ENCODE data around the gene RHOBTB1.

The RHOBTB1 gene

GRCh38 chr10:60856405-60856804, 87.6 kb downstream of the RHOBTB1 start:
- H3K23ac ChIP-seq (ENCODE audit: low read depth, low read length, poor library complexity), result no peak overlapping the region
- no peak overlapping the region for H3K9ac ChIP-seq (ENCODE audit: low read depth, low read length, poor library complexity)
- DNase-seq (ENCODE audit: low spot score), result no peak
- H3K4me1 ChIP-seq (ENCODE audit: control insufficient read depth in 2 of 2, insufficient read depth in 1 of 2, low read depth in 1 of 2, low read length in 2 of 2), result peaks cover 0 to 24% of the 10 kb centered on the region in 2 donors
- no peaks in the 10 kb centered on the region for H3K79me1 ChIP-seq (ENCODE audit: low read depth, low read length)
- no peak overlapping the region for H2BK5ac ChIP-seq (ENCODE audit: low read length)
- H2BK15ac ChIP-seq (ENCODE audit: low read length), result no peak overlapping the region
- H2AK5ac ChIP-seq (ENCODE audit: low read depth, low read length), result no peak overlapping the region
- no peaks in the 10 kb centered on the region for H3K27me3 ChIP-seq (ENCODE audit: control insufficient read depth in 3 of 3, insufficient read depth in 3 of 3, low read depth in 1 of 3, low read length in 3 of 3)
- no peak overlapping the region for H3K14ac ChIP-seq (ENCODE audit: low read length)
- no peak overlapping the region for H3K27ac ChIP-seq (replicated peaks; ENCODE audit: low read length)
- no peak overlapping the region for H3K4me2 ChIP-seq (ENCODE audit: insufficient read depth, low read length, poor library complexity, severe bottlenecking)
- no peak overlapping the region for H2AFZ ChIP-seq (ENCODE audit: low read length)
- H4K91ac ChIP-seq (ENCODE audit: low read depth, low read length, poor library complexity), result no peak overlapping the region
- no CpG with 5 or more reads among the region's 2 CpGs for WGBS, 2 donors (ENCODE audit: extremely low coverage in 2 of 2, insufficient read length in 2 of 2, insufficient replicate concordance in 1 of 2)
- no peak overlapping the region for H3K4me3 ChIP-seq (ENCODE audit: low read length in 2 of 2)
- H3K18ac ChIP-seq (ENCODE audit: low read length), result no peak overlapping the region
- no peaks in the 10 kb centered on the region for H3K36me3 ChIP-seq (replicated peaks in 1 of 2; ENCODE audit: control insufficient read depth in 2 of 2, insufficient read depth in 2 of 2, low read length in 2 of 2)
- no peak overlapping the region for H3K4ac ChIP-seq (ENCODE audit: low read length)
- no peak overlapping the region for H2BK12ac ChIP-seq (ENCODE audit: low read length)
- H4K8ac ChIP-seq (ENCODE audit: low read depth, low read length), result no peak overlapping the region
- H3K9me3 ChIP-seq (replicated peaks in 1 of 2; ENCODE audit: control insufficient read depth in 2 of 2, insufficient read depth in 1 of 2, low read depth in 1 of 2, low read length in 2 of 2), result peaks cover 0 to 3% of the 10 kb centered on the region in 2 donors
- no peak overlapping the region for H2BK120ac ChIP-seq (ENCODE audit: low read depth, low read length)

DNA sequence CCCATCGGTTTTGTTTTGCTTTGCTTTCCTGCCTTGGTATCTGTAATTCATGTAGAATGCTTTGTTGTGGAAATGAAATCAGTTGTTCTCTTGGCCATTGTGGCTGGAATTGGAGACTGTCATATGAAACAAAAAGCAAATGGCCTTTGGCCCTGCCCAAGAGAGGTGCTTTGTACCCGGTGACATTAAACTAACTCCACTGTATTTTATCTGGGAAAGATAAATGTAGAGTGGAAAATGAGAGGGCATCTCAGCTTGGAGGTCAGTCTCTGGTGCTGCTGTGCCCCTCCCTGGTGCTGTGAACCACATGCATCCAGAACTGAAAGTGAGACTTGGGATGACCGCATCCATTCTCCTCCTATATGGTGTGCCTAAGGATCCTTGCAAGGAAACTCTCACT, 90.3 kb downstream of the RHOBTB1 start:
- H2BK120ac ChIP-seq (ENCODE audit: low read depth, low read length), result no peak overlapping the region
- H3K9me3 ChIP-seq (replicated peaks in 1 of 2; ENCODE audit: control insufficient read depth in 2 of 2, insufficient read depth in 1 of 2, low read depth in 1 of 2, low read length in 2 of 2), result peaks cover 0 to 12% of the 10 kb centered on the region in 2 donors
- no peak overlapping the region for H3K18ac ChIP-seq (ENCODE audit: low read length)
- no peak overlapping the region for H4K91ac ChIP-seq (ENCODE audit: low read depth, low read length, poor library complexity)
- no peak overlapping the region for H4K8ac ChIP-seq (ENCODE audit: low read depth, low read length)
- no CpG with 5 or more reads among the region's 3 CpGs for WGBS, 2 donors (ENCODE audit: extremely low coverage in 2 of 2, insufficient read length in 2 of 2, insufficient replicate concordance in 1 of 2)
- H3K4ac ChIP-seq (ENCODE audit: low read length), result no peak overlapping the region
- no peak overlapping the region for H2BK12ac ChIP-seq (ENCODE audit: low read length)
- H3K27me3 ChIP-seq (ENCODE audit: control insufficient read depth in 3 of 3, insufficient read depth in 3 of 3, low read depth in 1 of 3, low read length in 3 of 3), result no peaks in the 10 kb centered on the region
- no peak for DNase-seq (ENCODE audit: low spot score)
- no peak overlapping the region for H2AK5ac ChIP-seq (ENCODE audit: low read depth, low read length)
- H3K4me3 ChIP-seq (ENCODE audit: low read length in 2 of 2), result no peak overlapping the region
- no peaks in the 10 kb centered on the region for H3K36me3 ChIP-seq (replicated peaks in 1 of 2; ENCODE audit: control insufficient read depth in 2 of 2, insufficient read depth in 2 of 2, low read length in 2 of 2)
- no peak overlapping the region for H2BK5ac ChIP-seq (ENCODE audit: low read length)
- no peak overlapping the region for H3K14ac ChIP-seq (ENCODE audit: low read length)
- H2BK15ac ChIP-seq (ENCODE audit: low read length), result no peak overlapping the region
- no peak overlapping the region for H3K27ac ChIP-seq (replicated peaks; ENCODE audit: low read length)
- H3K4me2 ChIP-seq (ENCODE audit: insufficient read depth, low read length, poor library complexity, severe bottlenecking), result no peak overlapping the region
- no peak overlapping the region for H3K23ac ChIP-seq (ENCODE audit: low read depth, low read length, poor library complexity)
- H2AFZ ChIP-seq (ENCODE audit: low read length), result no peak overlapping the region
- peaks cover 0 to 24% of the 10 kb centered on the region in 2 donors for H3K4me1 ChIP-seq (ENCODE audit: control insufficient read depth in 2 of 2, insufficient read depth in 1 of 2, low read depth in 1 of 2, low read length in 2 of 2)
- H3K79me1 ChIP-seq (ENCODE audit: low read depth, low read length), result no peaks in the 10 kb centered on the region
- no peak overlapping the region for H3K9ac ChIP-seq (ENCODE audit: low read depth, low read length, poor library complexity)

DNA sequence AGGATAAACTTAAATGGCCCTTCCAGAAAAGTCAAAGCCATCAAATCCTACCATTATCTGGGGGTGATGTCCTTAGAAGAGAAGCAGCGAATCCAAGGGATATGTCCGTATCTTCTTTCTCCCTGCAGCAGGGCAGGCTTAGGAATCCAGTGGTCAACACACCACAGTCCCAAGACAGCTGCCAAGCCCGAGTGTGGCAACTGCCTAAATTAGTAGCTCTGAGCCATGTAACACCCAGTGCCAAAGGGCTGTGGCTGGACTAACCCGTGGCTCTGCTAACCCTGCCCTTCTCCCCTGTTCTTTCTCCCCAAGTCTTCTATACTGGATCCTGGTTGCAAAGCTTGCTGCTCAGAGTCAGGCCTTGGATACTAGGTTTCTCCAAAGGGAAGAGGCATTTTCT, 90.9 kb downstream of the RHOBTB1 start:
- H3K9ac ChIP-seq (ENCODE audit: low read depth, low read length, poor library complexity), result no peak overlapping the region
- H3K14ac ChIP-seq (ENCODE audit: low read length), result no peak overlapping the region
- H2AK5ac ChIP-seq (ENCODE audit: low read depth, low read length), result no peak overlapping the region
- H3K4me2 ChIP-seq (ENCODE audit: insufficient read depth, low read length, poor library complexity, severe bottlenecking), result no peak overlapping the region
- H2BK120ac ChIP-seq (ENCODE audit: low read depth, low read length), result no peak overlapping the region
- H3K4me3 ChIP-seq (ENCODE audit: low read length in 2 of 2), result no peak overlapping the region
- H3K4ac ChIP-seq (ENCODE audit: low read length), result no peak overlapping the region
- H3K4me1 ChIP-seq (ENCODE audit: control insufficient read depth in 2 of 2, insufficient read depth in 1 of 2, low read depth in 1 of 2, low read length in 2 of 2), result peaks cover 0 to 24% of the 10 kb centered on the region in 2 donors
- DNase-seq (ENCODE audit: low spot score), result no peak
- no peak overlapping the region for H2BK12ac ChIP-seq (ENCODE audit: low read length)
- H3K27ac ChIP-seq (replicated peaks; ENCODE audit: low read length), result no peak overlapping the region
- H3K36me3 ChIP-seq (replicated peaks in 1 of 2; ENCODE audit: control insufficient read depth in 2 of 2, insufficient read depth in 2 of 2, low read length in 2 of 2), result no peaks in the 10 kb centered on the region
- H2BK15ac ChIP-seq (ENCODE audit: low read length), result no peak overlapping the region
- H3K27me3 ChIP-seq (ENCODE audit: control insufficient read depth in 3 of 3, insufficient read depth in 3 of 3, low read depth in 1 of 3, low read length in 3 of 3), result no peaks in the 10 kb centered on the region
- H3K9me3 ChIP-seq (replicated peaks in 1 of 2; ENCODE audit: control insufficient read depth in 2 of 2, insufficient read depth in 1 of 2, low read depth in 1 of 2, low read length in 2 of 2), result peaks cover 0 to 12% of the 10 kb centered on the region in 2 donors
- H3K23ac ChIP-seq (ENCODE audit: low read depth, low read length, poor library complexity), result no peak overlapping the region
- no peak overlapping the region for H3K18ac ChIP-seq (ENCODE audit: low read length)
- no peaks in the 10 kb centered on the region for H3K79me1 ChIP-seq (ENCODE audit: low read depth, low read length)
- no CpG with 5 or more reads among the region's 4 CpGs for WGBS, 2 donors (ENCODE audit: extremely low coverage in 2 of 2, insufficient read length in 2 of 2, insufficient replicate concordance in 1 of 2)
- no peak overlapping the region for H4K91ac ChIP-seq (ENCODE audit: low read depth, low read length, poor library complexity)
- no peak overlapping the region for H2BK5ac ChIP-seq (ENCODE audit: low read length)
- H4K8ac ChIP-seq (ENCODE audit: low read depth, low read length), result no peak overlapping the region
- H2AFZ ChIP-seq (ENCODE audit: low read length), result no peak overlapping the region

- Histone ChIP-seq H2AFZ (ENCODE audit: low read length) (no peak overlapping the region), H2BK120ac (ENCODE audit: low read depth, low read length) (no peak overlapping the region), H3K4me1 (ENCODE audit: control insufficient read depth in 2 of 2, insufficient read depth in 1 of 2, low read depth in 1 of 2, low read length in 2 of 2) (peaks cover 0 to 24% of the 10 kb centered on the region in 2 donors), H4K8ac (ENCODE audit: low read depth, low read length) (no peak overlapping the region), H3K4me3 (ENCODE audit: low read length in 2 of 2) (no peak overlapping the region), H3K18ac (ENCODE audit: low read length) (no peak overlapping the region), H3K27ac (replicated peaks; ENCODE audit: low read length) (no peak overlapping the region), H3K23ac (ENCODE audit: low read depth, low read length, poor library complexity) (no peak overlapping the region), H3K4ac (ENCODE audit: low read length) (no peak overlapping the region), H2BK5ac (ENCODE audit: low read length) (no peak overlapping the region), H3K27me3 (ENCODE audit: control insufficient read depth in 3 of 3, insufficient read depth in 3 of 3, low read depth in 1 of 3, low read length in 3 of 3) (no peaks in the 10 kb centered on the region), H3K14ac (ENCODE audit: low read length) (no peak overlapping the region), H2BK12ac (ENCODE audit: low read length) (no peak overlapping the region), H2BK15ac (ENCODE audit: low read length) (no peak overlapping the region), H3K79me1 (ENCODE audit: low read depth, low read length) (no peaks in the 10 kb centered on the region), H4K91ac (ENCODE audit: low read depth, low read length, poor library complexity) (no peak overlapping the region), H3K9me3 (replicated peaks in 1 of 2; ENCODE audit: control insufficient read depth in 2 of 2, insufficient read depth in 1 of 2, low read depth in 1 of 2, low read length in 2 of 2) (peaks cover 0 to 9% of the 10 kb centered on the region in 2 donors), H3K9ac (ENCODE audit: low read depth, low read length, poor library complexity) (no peak overlapping the region), H2AK5ac (ENCODE audit: low read depth, low read length) (no peak overlapping the region), H3K4me2 (ENCODE audit: insufficient read depth, low read length, poor library complexity, severe bottlenecking) (no peak overlapping the region), H3K36me3 (replicated peaks in 1 of 2; ENCODE audit: control insufficient read depth in 2 of 2, insufficient read depth in 2 of 2, low read length in 2 of 2) (no peaks in the 10 kb centered on the region)
- no peak for DNase-seq (ENCODE audit: low spot score)
- no CpG with 5 or more reads among the region's 1 CpG for WGBS, 2 donors (ENCODE audit: extremely low coverage in 2 of 2, insufficient read length in 2 of 2, insufficient replicate concordance in 1 of 2)
Observed at GRCh38 chr10:60849740-60850139, 94.2 kb downstream of the RHOBTB1 start.

Measured in neuronal stem cell (in vitro differentiated cells).